Measurements from ENCODE around the gene TAPT1. TPM values are rescaled to one million over a fixed set of nuclear protein-coding genes. Genes with fewer than 3 reads are reported as not detected.

Gene TAPT1
- total RNA-seq, 1 experiment from 2014 or later: 10.5 TPM

GRCh38 chr4:16250661-16251365 is 24.5 kb upstream of the TAPT1 start:
- no peak for DNase-seq (ENCODE audit: extremely low read depth, low read depth)

DNA sequence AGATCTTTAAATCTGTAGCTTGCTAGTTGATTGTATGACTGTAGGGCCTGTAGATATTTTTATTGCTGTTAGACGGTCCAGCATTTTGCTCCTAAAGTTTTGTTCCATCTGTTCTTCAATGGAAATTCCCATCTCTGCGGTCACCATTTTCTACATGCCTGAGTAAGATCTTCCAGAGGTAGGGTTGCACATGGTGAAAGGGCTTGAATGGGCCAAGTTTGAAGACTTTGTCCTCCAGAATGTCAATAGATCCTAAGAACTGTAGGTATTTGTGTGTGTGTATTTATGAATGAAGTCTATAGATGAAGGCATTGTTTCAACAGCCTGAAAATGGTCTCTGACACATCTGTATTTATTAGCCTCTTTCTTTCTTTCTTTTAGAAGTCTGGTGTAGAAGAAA is 22.3 kb upstream of the TAPT1 start:
- DNase-seq (ENCODE audit: extremely low read depth, low read depth): no peak

- DNase-seq (ENCODE audit: extremely low read depth, low read depth): no peak
Observed at GRCh38 chr4:16245241-16245640, 19.0 kb upstream of the TAPT1 start.

DNA sequence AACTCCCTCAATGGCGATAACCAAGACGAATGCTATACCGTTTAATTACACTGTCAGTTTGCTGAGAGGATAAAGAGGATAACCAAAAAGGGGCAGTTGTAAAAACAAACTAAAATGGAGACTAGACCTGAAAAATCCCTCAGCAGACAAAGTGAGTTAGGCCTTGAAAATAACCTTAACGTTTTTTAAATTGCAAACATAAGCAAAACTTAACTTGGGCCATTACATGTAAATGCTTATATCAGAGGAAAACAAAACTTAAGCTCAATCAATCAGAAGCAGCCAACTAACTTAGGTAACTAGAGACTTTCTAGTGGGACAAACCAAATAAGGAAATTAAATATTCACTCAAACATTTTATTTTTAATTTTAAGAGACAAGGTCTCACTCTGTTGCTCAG is 17.0 kb upstream of the TAPT1 start:
- no peak for DNase-seq (ENCODE audit: extremely low read depth, low read depth)

DNA sequence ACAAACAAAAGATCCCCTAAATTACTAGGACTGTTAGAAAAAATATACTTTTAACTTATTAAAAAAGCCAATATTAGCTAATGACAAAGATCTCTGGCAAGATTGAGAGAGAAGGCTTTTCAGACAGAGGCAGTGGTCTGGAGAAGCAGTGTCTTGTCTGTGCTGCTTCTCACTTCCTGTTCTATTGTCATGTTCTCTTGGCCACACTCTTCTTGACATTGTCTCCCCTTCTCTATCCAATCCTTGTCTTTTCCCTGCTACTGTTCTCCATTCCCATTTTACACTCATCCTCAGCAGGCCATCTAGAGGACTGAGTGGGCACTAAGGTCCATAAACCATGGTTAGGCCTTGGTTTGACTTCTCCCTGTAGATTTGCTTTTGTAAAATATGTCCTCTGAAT is 14.0 kb upstream of the TAPT1 start:
- no peak for DNase-seq (ENCODE audit: extremely low read depth, low read depth)

DNA sequence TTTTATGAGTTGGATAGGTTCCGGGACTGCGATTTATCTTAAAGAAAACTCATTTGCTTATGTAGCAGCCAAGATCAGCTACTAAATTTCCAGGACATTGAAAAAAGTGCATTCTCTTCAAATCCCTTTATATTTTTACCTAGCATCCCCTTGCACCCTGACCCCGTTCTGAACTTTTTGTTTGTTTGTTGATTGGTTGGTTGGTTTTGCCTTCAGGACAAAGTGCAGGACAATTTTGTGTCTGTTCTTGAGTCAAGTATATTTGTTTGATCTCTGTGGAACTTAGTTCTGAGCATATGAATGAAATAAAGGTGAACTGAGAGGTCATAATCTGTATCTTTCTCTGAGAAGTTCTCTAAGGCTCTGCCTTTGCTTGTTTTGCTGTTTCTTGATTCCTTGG is 12.8 kb upstream of the TAPT1 start:
- DNase-seq (ENCODE audit: extremely low read depth, low read depth): no peak

DNA sequence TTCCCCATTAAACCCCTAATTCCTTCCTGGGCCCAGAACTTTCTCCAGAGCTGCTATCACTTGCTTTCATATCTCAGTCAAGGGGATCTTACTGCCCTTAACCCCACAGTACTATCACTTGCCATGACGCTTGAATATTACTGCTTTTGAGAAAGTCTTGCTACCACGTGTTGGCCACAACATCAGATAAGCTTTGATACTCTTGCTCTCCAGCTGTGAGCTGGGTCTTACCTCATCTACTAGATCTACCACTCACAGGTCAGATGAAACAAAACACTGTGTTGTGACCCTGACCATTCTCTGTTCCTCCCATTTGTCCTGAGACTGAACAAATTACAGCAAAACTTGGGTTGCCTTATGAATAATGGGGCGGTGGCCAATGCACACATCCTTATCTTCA is 12.1 kb upstream of the TAPT1 start:
- no peak for DNase-seq (ENCODE audit: extremely low read depth, low read depth)

GRCh38 chr4:16237715-16238114 is 11.4 kb upstream of the TAPT1 start:
- no peak for DNase-seq (ENCODE audit: extremely low read depth, low read depth)

GRCh38 chr4:16236402-16237023 is 10.2 kb upstream of the TAPT1 start:
- DNase-seq (ENCODE audit: extremely low read depth, low read depth): no peak

- DNase-seq (ENCODE audit: extremely low read depth, low read depth): no peak
Observed at GRCh38 chr4:16235209-16235608, 8.9 kb upstream of the TAPT1 start.

GRCh38 chr4:16233569-16234177 is 7.4 kb upstream of the TAPT1 start:
- no peak for DNase-seq (ENCODE audit: extremely low read depth, low read depth)

DNA sequence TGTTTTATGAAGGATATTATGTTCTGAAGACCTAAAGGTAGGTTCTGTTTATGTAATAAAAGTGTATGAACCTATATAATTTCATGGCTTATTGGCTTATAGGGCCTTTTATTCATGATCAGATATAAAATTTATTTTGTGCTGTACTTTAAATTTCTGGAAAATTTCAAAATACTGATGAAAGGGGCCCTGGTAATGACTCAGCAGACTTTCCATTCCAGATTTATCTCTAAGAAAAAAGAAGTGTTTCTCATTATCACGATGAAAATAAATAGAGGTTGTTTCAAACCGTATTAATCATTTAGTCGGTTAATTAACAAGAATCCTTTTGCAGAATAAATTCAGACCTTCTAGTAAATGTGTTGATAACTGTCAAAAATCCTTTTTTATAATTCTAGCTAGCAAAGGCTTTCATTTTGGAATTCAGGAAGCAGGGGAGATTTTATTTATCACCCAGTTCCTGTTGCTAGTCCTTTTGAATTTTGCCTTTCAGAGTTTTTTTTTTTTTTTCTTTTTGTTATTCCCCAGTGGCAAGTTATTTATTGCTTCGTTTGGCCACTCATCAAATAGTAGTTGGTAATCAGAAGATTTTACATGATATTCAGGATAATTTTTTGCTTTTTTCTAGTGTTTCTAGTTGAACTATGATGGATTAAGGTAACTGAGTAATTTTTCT is 5.4 kb upstream of the TAPT1 start:
- no peak for DNase-seq (ENCODE audit: extremely low read depth, low read depth)

DNA sequence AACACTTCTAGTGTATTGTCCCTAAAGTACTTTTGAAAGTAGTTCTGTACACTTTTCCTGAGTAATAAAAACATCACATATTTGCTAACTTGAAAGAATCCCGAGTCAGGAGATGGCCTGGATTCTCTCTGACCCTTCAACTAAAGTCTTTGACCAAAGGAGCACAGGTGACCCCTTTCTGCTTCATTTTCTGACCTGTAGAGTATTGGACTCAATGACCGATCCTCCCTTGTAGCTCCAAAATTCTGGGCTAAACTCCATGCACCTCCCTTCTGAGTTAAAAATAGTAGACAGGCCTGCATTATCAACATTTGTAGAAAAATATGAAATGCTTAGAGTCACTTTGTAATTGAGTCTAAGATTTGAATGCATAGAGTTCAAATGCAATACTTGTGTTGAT is 4.0 kb upstream of the TAPT1 start:
- no peak for DNase-seq (ENCODE audit: extremely low read depth, low read depth)

DNA sequence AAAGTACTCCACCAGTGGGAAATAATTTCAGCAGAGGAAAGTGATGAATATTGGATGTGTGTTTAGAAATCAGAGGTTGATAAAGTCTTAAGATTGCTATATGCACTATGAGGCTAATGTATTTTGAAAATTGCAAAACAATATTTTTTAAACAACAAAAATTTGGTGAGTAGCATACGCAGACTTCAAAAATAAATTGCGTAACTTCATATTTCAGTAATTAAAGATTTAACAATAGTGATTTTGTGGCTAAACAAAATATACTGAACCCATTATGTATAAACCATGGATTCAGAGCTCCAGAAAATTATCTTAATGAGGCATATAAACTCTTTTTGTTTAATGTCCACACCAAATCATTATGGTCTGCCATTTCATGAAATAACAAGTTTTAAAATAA is 3.3 kb upstream of the TAPT1 start:
- no peak for DNase-seq (ENCODE audit: extremely low read depth, low read depth)

GRCh38 chr4:16227462-16227868 is 1.2 kb upstream of the TAPT1 start:
- no peak for DNase-seq (ENCODE audit: extremely low read depth, low read depth)

DNA sequence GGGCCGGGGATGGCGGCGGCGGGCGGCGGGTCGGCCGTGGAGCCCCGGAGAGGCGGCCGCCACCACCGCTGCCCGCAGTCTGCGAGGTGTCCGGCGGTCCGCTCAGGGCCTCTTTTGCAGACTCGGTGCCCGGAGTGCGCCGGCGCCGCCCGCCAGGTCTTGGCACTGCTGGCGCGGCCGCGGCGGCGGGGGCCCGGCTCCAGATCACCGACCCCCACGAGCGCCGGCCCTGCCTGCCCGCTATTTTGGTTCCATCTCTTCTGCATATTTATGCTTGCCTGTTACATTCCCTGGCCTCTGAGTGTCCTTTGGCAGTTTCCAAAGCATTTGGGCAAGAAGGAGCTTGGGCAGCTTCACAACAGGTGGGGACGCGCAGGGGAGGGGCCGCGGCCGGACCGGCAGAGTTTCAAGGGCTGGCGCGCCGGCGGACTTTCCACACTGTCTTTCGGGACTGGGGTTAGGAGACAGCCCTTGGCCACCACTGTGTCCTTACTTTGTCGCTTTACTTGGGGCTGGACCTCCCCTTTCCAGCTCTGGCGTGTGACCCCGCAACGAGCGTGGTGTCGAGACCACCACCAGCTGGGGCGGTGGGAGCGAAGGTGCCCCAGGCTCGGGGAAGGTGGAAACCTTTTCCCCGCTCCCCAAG is 668 bp upstream of the TAPT1 start:
- DNase-seq (ENCODE audit: extremely low read depth, low read depth): no peak

- DNase-seq (ENCODE audit: extremely low read depth, low read depth): no peak
Observed at GRCh38 chr4:16225167-16225862, 956 bp downstream of the TAPT1 start.

GRCh38 chr4:16224264-16225166 is 1.8 kb downstream of the TAPT1 start:
- no peak for DNase-seq (ENCODE audit: extremely low read depth, low read depth)

GRCh38 chr4:16222957-16223527 is 3.2 kb downstream of the TAPT1 start:
- no peak for DNase-seq (ENCODE audit: extremely low read depth, low read depth)

Measured in NCI-H460 (cell line).